HEK293 (cell line): ENCODE results near the gene EBF4.

ENCODE experiments used
- GLIS1 ChIP-seq: fragments of 450-650 bp; formaldehyde crosslinking; IDR thresholded peaks from 2 replicates; pipeline ENCODE4 v1.5.1; 2016; ENCODE audit warnings: missing biosample characterization, missing genetic modification characterization
- GLIS2 ChIP-seq: fragments of 450-650 bp; formaldehyde crosslinking; IDR thresholded peaks from 2 replicates; pipeline ENCODE4 v1.5.1; 2016; ENCODE audit warnings: missing biosample characterization, missing genetic modification characterization
- KLF16 ChIP-seq: fragments of 450-650 bp; formaldehyde crosslinking; IDR thresholded peaks from 2 replicates; pipeline ENCODE4 v1.5.1; 2017; ENCODE audit warnings: missing biosample characterization, missing genetic modification characterization
- KLF9 ChIP-seq: fragments of 450-650 bp; formaldehyde crosslinking; IDR thresholded peaks from 2 replicates; pipeline ENCODE4 v1.5.1; 2016; ENCODE audit warnings: missing biosample characterization, missing genetic modification characterization, low read depth
- OVOL3 ChIP-seq: fragments of 450-650 bp; formaldehyde crosslinking; IDR thresholded peaks from 2 replicates; pipeline ENCODE4 v1.5.1; 2016; ENCODE audit warnings: missing biosample characterization, missing genetic modification characterization
- RBAK ChIP-seq: fragments of 450-650 bp; formaldehyde crosslinking; IDR thresholded peaks from 2 replicates; pipeline ENCODE4 v1.5.1; 2016; ENCODE audit warnings: missing biosample characterization, missing genetic modification characterization
- SALL2 ChIP-seq: fragments of 450-650 bp; formaldehyde crosslinking; IDR thresholded peaks from 2 replicates; pipeline ENCODE4 v1.5.0; 2017; ENCODE audit warnings: missing biosample characterization, mild to moderate bottlenecking, missing genetic modification characterization, borderline replicate concordance
- SP7 ChIP-seq: fragments of 450-650 bp; formaldehyde crosslinking; IDR thresholded peaks from 2 replicates; pipeline ENCODE4 v1.5.1; 2016; ENCODE audit warnings: missing biosample characterization, missing genetic modification characterization
- YY1 ChIP-seq: fragments of 450-650 bp; formaldehyde crosslinking; IDR thresholded peaks from 2 replicates; pipeline ENCODE4 v1.5.1; 2018; ENCODE audit warnings: missing biosample characterization, missing genetic modification characterization
- ZBTB11 ChIP-seq: fragments of 450-650 bp; formaldehyde crosslinking; conservative IDR thresholded peaks from 2 replicates; pipeline ENCODE4 v1.5.1; 2016; ENCODE audit warnings: low read depth, missing biosample characterization, missing genetic modification characterization
- ZBTB20 ChIP-seq: fragments of 450-650 bp; formaldehyde crosslinking; IDR thresholded peaks from 2 replicates; pipeline ENCODE4 v1.5.1; 2016; ENCODE audit warnings: missing biosample characterization, missing genetic modification characterization
- ZBTB6 ChIP-seq: fragments of 450-650 bp; formaldehyde crosslinking; IDR thresholded peaks from 2 replicates; pipeline ENCODE4 v1.5.1; 2017; ENCODE audit warnings: missing biosample characterization, missing genetic modification characterization
- ZFHX2 ChIP-seq: fragments of 450-650 bp; formaldehyde crosslinking; conservative IDR thresholded peaks from 2 replicates; pipeline ENCODE4 v1.5.1; 2016; ENCODE audit warnings: missing biosample characterization, missing genetic modification characterization
- ZFP37 ChIP-seq: fragments of 450-650 bp; formaldehyde crosslinking; IDR thresholded peaks from 2 replicates; pipeline ENCODE4 v1.5.1; 2016; ENCODE audit warnings: missing biosample characterization, missing genetic modification characterization
- ZNF112 ChIP-seq: fragments of 450-650 bp; formaldehyde crosslinking; IDR thresholded peaks from 2 replicates; pipeline ENCODE4 v1.5.0; 2017; ENCODE audit warnings: missing biosample characterization, missing genetic modification characterization
- ZNF146 ChIP-seq: fragments of 450-650 bp; formaldehyde crosslinking; IDR thresholded peaks from 2 replicates; pipeline ENCODE4 v1.5.1; 2016; ENCODE audit warnings: missing biosample characterization, missing genetic modification characterization
- ZNF2 ChIP-seq: fragments of 450-650 bp; formaldehyde crosslinking; IDR thresholded peaks from 2 replicates; pipeline ENCODE4 v1.5.1; 2016; ENCODE audit warnings: missing biosample characterization, missing genetic modification characterization
- ZNF221 ChIP-seq: fragments of 450-650 bp; formaldehyde crosslinking; IDR thresholded peaks from 2 replicates; pipeline ENCODE4 v1.5.1; 2017; ENCODE audit warnings: missing biosample characterization, missing genetic modification characterization, borderline replicate concordance
- ZNF24 ChIP-seq: fragments of 450-650 bp; formaldehyde crosslinking; IDR thresholded peaks from 2 replicates; pipeline ENCODE4 v1.5.1; 2016; ENCODE audit warnings: missing biosample characterization, missing genetic modification characterization
- ZNF280D ChIP-seq: fragments of 450-650 bp; formaldehyde crosslinking; IDR thresholded peaks from 2 replicates; pipeline ENCODE4 v1.5.1; 2016; ENCODE audit warnings: missing biosample characterization, missing genetic modification characterization
- ZNF324 ChIP-seq: fragments of 450-650 bp; formaldehyde crosslinking; IDR thresholded peaks from 2 replicates; pipeline ENCODE4 v1.5.1; 2016; ENCODE audit warnings: missing biosample characterization, missing genetic modification characterization
- ZNF354C ChIP-seq: fragments of 450-650 bp; formaldehyde crosslinking; IDR thresholded peaks from 2 replicates; pipeline ENCODE4 v1.5.1; 2016; ENCODE audit warnings: missing biosample characterization, missing genetic modification characterization, low read depth, borderline replicate concordance
- ZNF48 ChIP-seq: fragments of 450-650 bp; formaldehyde crosslinking; IDR thresholded peaks from 2 replicates; pipeline ENCODE4 v1.5.1; 2016; ENCODE audit warnings: missing biosample characterization, missing genetic modification characterization
- ZNF558 ChIP-seq: fragments of 450-650 bp; formaldehyde crosslinking; IDR thresholded peaks from 2 replicates; pipeline ENCODE4 v1.5.1; 2016; ENCODE audit warnings: missing biosample characterization, missing genetic modification characterization
- ZNF560 ChIP-seq: fragments of 450-650 bp; formaldehyde crosslinking; IDR thresholded peaks from 2 replicates; pipeline ENCODE4 v1.5.1; 2017; ENCODE audit warnings: missing biosample characterization, missing genetic modification characterization, borderline replicate concordance
- ZNF561 ChIP-seq: fragments of 450-650 bp; IDR thresholded peaks from 2 replicates; pipeline ENCODE4 v1.5.1; 2018; ENCODE audit warnings: missing biosample characterization, missing genetic modification characterization, borderline replicate concordance
- ZNF571 ChIP-seq: fragments of 450-650 bp; formaldehyde crosslinking; IDR thresholded peaks from 2 replicates; pipeline ENCODE4 v1.5.0; 2017; ENCODE audit warnings: missing biosample characterization, missing genetic modification characterization
- ZNF596 ChIP-seq: fragments of 450-650 bp; IDR thresholded peaks from 2 replicates; pipeline ENCODE4 v1.5.0; 2018; ENCODE audit warnings: missing biosample characterization, mild to moderate bottlenecking, missing genetic modification characterization, moderate library complexity
- ZNF610 ChIP-seq: fragments of 450-650 bp; formaldehyde crosslinking; IDR thresholded peaks from 2 replicates; pipeline ENCODE4 v1.5.1; 2016; ENCODE audit warnings: missing biosample characterization, missing genetic modification characterization, borderline replicate concordance
- ZNF677 ChIP-seq: fragments of 450-650 bp; IDR thresholded peaks from 2 replicates; pipeline ENCODE4 v1.5.0; 2018; ENCODE audit warnings: missing biosample characterization, mild to moderate bottlenecking, missing genetic modification characterization, moderate library complexity
- ZNF837 ChIP-seq: fragments of 450-650 bp; formaldehyde crosslinking; IDR thresholded peaks from 2 replicates; pipeline ENCODE4 v1.5.1; 2016; ENCODE audit warnings: missing biosample characterization, missing genetic modification characterization
- ZSCAN4 ChIP-seq: fragments of 450-650 bp; formaldehyde crosslinking; IDR thresholded peaks from 2 replicates; pipeline ENCODE4 v1.5.1; 2017; ENCODE audit warnings: missing biosample characterization, missing genetic modification characterization

Gene EBF4

GRCh38 chr20:2663887-2664719, 28.5 kb upstream of the EBF4 start, which contains the start of gene IDH3B (continued):
- TF ChIP-seq ZNF560 (tag by site-specific recombination) = no peak
- TF ChIP-seq ZNF221 (tag by site-specific recombination) = no peak
- TF ChIP-seq ZFHX2 (tag by site-specific recombination) = peak; percentile 31; the same call in 1 of the 2 replicates
- 0 out of 2 replicates have a peak, but pooled peaks have one; percentile 28 for TF ChIP-seq ZNF596 (tag by site-specific recombination)
- peak; percentile 57; the same call in 1 of the 2 replicates for TF ChIP-seq ZBTB20 (tag by site-specific recombination)
- no peak for TF ChIP-seq ZNF837 (tag by site-specific recombination)
- TF ChIP-seq SALL2 (tag by site-specific recombination) = no peak
- peak; percentile 94 for TF ChIP-seq ZBTB11 (tag by site-specific recombination)
- no peak for TF ChIP-seq ZBTB6 (tag by site-specific recombination)
- TF ChIP-seq ZFP37 = peak; percentile 57; the same call in 1 of the 2 replicates
- TF ChIP-seq RBAK = no peak
- TF ChIP-seq ZNF2 (tag by site-specific recombination) = 0 out of 2 replicates have a peak, but pooled peaks have one; percentile 30
- no peak for TF ChIP-seq ZNF677 (tag by site-specific recombination)
- TF ChIP-seq ZNF324 (tag by site-specific recombination) = no peak; the same call in none of the 2 replicates
- TF ChIP-seq ZNF571 (tag by site-specific recombination) = no peak
- no peak for TF ChIP-seq ZNF561
- peak; percentile 49; the same call in 1 of the 2 replicates for TF ChIP-seq ZNF610
- no peak; the same call in 1 of the 2 replicates for TF ChIP-seq KLF16 (tag by site-specific recombination)
- TF ChIP-seq ZNF146 = no peak
- no peak for TF ChIP-seq ZSCAN4 (tag by site-specific recombination)
- TF ChIP-seq ZNF280D = 0 out of 2 replicates have a peak, but pooled peaks have one; percentile 19
- no peak for TF ChIP-seq ZNF112 (tag by site-specific recombination)
- TF ChIP-seq SP7 (tag by site-specific recombination) = peak; percentile 78
- no peak for TF ChIP-seq ZNF558 (tag by site-specific recombination)
- peak; percentile 97 for TF ChIP-seq YY1 (tag by site-specific recombination)
- TF ChIP-seq GLIS2 (tag by site-specific recombination) = no peak; the same call in 1 of the 2 replicates
- TF ChIP-seq ZNF354C (tag by site-specific recombination) = no peak
- peak; percentile 56; the same call in 1 of the 2 replicates for TF ChIP-seq OVOL3 (tag by site-specific recombination)
- TF ChIP-seq ZNF24 (tag by site-specific recombination) = 0 out of 2 replicates have a peak, but pooled peaks have one; percentile 29
- no peak for TF ChIP-seq KLF9 (tag by site-specific recombination)
- TF ChIP-seq ZNF48 (tag by site-specific recombination) = no peak
- no peak for TF ChIP-seq GLIS1 (tag by site-specific recombination)
